GM12865 (cell line): Measurements from ENCODE around the gene RAG1.

Experiments used
- DNase-seq: peaks from one replicate; pipeline ENCODE4 v3.0.0; 2010; ENCODE audit warnings: low read depth
- H3K4me3 ChIP-seq: 2 replicates; pipeline ENCODE4 v1.5.1; 2011; ENCODE audit warnings: mild to moderate bottlenecking, low read depth, low read length, control low read depth
- CTCF ChIP-seq: IDR thresholded peaks from 2 replicates; pipeline ENCODE4 v1.5.1; 2011; ENCODE audit warnings: low read length, control low read depth, low read depth, inconsistent platforms; ENCODE audit not compliant: insufficient read depth; ENCODE audit errors: missing control alignments

RAG1 gene

GRCh38 chr11:36627006-36627405 is 59.2 kb downstream of the RAG1 start:
- no peak overlapping the region for H3K4me3 ChIP-seq
- TF ChIP-seq CTCF, result no peak
- DNase-seq, result no peak

GRCh38 chr11:36627471-36627870 is 59.7 kb downstream of the RAG1 start:
- H3K4me3 ChIP-seq, result no peak overlapping the region
- DNase-seq, result no peak
- TF ChIP-seq CTCF, result no peak

GRCh38 chr11:36628141-36628540 is 60.3 kb downstream of the RAG1 start:
- DNase-seq, result no peak
- no peak overlapping the region for H3K4me3 ChIP-seq
- no peak for TF ChIP-seq CTCF

- TF ChIP-seq CTCF, result no peak
- no peak for DNase-seq
- no peak overlapping the region for H3K4me3 ChIP-seq
Measured at GRCh38 chr11:36628765-36629244, 61.0 kb downstream of the RAG1 start.
